Type B pancreatic cell (in vitro differentiated cells): Measurements from ENCODE around the gene TIAM1. TPM values are rescaled to one million over a fixed set of nuclear protein-coding genes. Genes with fewer than 3 reads are reported as not detected.

Experiments
- DNase-seq: peaks from one replicate; pipeline ENCODE4 v3.0.0; 2021; ENCODE audit warnings: mixed read lengths; ENCODE audit not compliant: unreplicated experiment; ENCODE audit errors: extremely low spot score
- H3K27ac Mint-ChIP-seq: 2 replicates; pipeline ENCODE4 v1.8.0; 2021; ENCODE audit warnings: mild to moderate bottlenecking, mixed read lengths
- H3K27me3 Mint-ChIP-seq: 2 replicates; pipeline ENCODE4 v1.8.0; 2021; ENCODE audit warnings: mixed read lengths
- H3K36me3 Mint-ChIP-seq: 2 replicates; pipeline ENCODE4 v1.8.0; 2021; ENCODE audit warnings: mixed read lengths
- H3K4me1 Mint-ChIP-seq: one replicate; pipeline ENCODE4 v1.8.0; 2021; ENCODE audit warnings: mixed read lengths; ENCODE audit not compliant: unreplicated experiment
- H3K4me3 Mint-ChIP-seq: 2 replicates; pipeline ENCODE4 v1.8.0; 2021; ENCODE audit warnings: mild to moderate bottlenecking, mixed read lengths
- H3K9me3 Mint-ChIP-seq: 2 replicates; pipeline ENCODE4 v1.8.0; 2021; ENCODE audit warnings: mixed read lengths
- total RNA-seq: library from RNA; stranded (reverse); gene quantifications from 2 replicates; pipeline ENCODE4 v1.2.1, GENCODE V29; 2021; ENCODE audit warnings: low replicate concordance
- TF ChIP-seq, protein P1 (sequence below): fragments of 200-600 bp; sonication (generic); conservative IDR thresholded peaks from 2 replicates; pipeline ENCODE4 v1.5.0; 2021; ENCODE audit warnings: antibody characterized with exemption, mild to moderate bottlenecking

Gene TIAM1
- total RNA-seq, 1 donor from 2014 or later, result 49.3 TPM

DNA sequence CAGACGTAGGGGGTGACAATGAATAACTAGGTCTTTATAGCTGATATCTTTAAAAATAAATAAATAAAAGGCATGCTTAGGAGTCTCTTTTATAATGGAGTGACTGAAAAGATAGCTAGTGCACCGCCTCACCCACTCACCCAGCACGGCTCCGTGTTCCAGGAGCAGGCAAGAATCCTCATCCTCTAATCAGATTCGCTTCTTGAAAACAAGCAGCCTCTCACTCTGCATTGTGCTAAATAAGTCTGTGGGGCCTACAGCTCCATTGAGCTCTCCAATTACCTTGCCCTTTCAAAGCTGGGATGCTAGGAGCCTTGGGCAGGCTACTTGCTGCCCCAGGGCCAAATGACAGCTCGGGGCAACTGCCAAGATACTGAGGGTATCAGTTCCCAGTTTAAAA lies 91.5 kb downstream of the TIAM1 start:
- H3K27me3 Mint-ChIP-seq, result no peaks in the 10 kb centered on the region
- DNase-seq, result no peak
- no peaks in the 10 kb centered on the region for H3K9me3 Mint-ChIP-seq
- H3K4me1 Mint-ChIP-seq, result peaks cover 4% of the 10 kb centered on the region
- TF ChIP-seq, protein P1, sequence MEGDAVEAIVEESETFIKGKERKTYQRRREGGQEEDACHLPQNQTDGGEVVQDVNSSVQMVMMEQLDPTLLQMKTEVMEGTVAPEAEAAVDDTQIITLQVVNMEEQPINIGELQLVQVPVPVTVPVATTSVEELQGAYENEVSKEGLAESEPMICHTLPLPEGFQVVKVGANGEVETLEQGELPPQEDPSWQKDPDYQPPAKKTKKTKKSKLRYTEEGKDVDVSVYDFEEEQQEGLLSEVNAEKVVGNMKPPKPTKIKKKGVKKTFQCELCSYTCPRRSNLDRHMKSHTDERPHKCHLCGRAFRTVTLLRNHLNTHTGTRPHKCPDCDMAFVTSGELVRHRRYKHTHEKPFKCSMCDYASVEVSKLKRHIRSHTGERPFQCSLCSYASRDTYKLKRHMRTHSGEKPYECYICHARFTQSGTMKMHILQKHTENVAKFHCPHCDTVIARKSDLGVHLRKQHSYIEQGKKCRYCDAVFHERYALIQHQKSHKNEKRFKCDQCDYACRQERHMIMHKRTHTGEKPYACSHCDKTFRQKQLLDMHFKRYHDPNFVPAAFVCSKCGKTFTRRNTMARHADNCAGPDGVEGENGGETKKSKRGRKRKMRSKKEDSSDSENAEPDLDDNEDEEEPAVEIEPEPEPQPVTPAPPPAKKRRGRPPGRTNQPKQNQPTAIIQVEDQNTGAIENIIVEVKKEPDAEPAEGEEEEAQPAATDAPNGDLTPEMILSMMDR, result no peak
- peaks cover 16% of the 10 kb centered on the region for H3K36me3 Mint-ChIP-seq
- H3K27ac Mint-ChIP-seq, result no peak overlapping the region
- H3K4me3 Mint-ChIP-seq, result no peak overlapping the region

DNA sequence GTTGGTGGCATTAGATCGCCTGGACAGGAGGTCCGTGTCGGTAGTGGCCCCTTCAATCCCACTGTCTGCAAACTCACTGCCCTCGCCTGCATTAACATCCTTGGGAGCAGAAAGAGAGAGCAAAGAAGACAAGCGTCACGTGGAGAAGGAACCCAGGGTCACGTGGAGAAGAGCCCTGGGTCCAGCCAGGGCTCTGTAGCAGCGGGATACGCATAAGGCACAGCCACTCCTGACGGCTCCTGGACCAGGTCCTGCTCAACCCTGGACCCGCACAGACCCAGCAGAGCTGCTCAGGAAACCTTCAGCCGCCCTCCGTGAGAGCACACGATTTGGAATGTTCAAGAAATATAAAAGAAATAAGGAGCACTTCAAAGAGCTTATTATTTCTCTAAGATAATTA lies 92.0 kb downstream of the TIAM1 start:
- Mint-ChIP-seq H3K9me3 (no peaks in the 10 kb centered on the region), H3K36me3 (peaks cover 16% of the 10 kb centered on the region), H3K4me1 (peaks cover 4% of the 10 kb centered on the region), H3K27ac (no peak overlapping the region), H3K4me3 (no peak overlapping the region), H3K27me3 (no peaks in the 10 kb centered on the region)
- TF ChIP-seq, protein P1, result no peak
- DNase-seq, result no peak

DNA sequence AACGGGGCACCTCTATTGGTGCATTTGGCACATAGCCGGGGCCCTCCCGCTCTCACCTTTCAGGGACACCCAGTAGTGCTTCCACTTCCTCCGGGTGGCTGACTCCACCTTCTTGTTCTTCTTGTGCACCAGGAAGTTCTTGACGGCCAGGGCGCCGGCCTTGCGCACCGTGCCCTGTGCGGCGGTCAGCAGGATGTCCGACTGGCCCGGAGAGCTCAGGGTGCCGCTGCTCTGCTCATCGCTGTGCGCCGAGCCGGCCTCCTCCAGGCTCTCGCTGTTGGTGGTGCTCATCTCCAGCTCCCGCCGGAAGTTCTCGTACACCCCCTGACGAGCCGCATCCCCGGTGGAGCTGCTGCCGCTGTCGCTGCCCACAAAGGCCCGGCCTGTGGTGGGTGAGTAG lies 92.4 kb downstream of the TIAM1 start:
- DNase-seq, result no peak
- peaks cover 4% of the 10 kb centered on the region for H3K4me1 Mint-ChIP-seq
- H3K9me3 Mint-ChIP-seq, result no peaks in the 10 kb centered on the region
- H3K27me3 Mint-ChIP-seq, result no peaks in the 10 kb centered on the region
- H3K36me3 Mint-ChIP-seq, result peaks cover 18% of the 10 kb centered on the region
- TF ChIP-seq, protein P1, result no peak
- H3K4me3 Mint-ChIP-seq, result no peak overlapping the region
- no peak overlapping the region for H3K27ac Mint-ChIP-seq

DNA sequence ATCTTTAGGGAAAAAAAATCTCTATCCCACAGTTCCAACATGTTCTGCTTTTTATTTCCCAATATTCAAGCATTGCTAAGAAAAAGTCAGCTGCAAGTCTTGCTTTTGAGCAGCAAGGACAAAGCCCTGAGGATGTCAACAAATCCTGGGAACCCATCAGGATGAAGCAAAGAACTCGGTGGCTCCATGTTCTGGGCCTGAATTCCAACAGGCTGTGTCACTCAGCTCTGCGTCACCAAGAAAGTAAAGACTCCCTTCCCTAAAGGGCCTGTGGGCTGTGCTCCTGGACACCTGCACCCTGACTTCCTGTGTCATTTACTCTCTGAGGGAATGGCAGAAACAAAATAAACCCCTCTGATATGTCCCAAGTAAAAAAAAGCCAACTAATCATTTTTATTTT lies 95.5 kb downstream of the TIAM1 start:
- no peak for DNase-seq
- H3K36me3 Mint-ChIP-seq, result peaks cover 46% of the 10 kb centered on the region
- H3K9me3 Mint-ChIP-seq, result no peaks in the 10 kb centered on the region
- H3K27ac Mint-ChIP-seq, result no peak overlapping the region
- peaks cover 4% of the 10 kb centered on the region for H3K4me1 Mint-ChIP-seq
- no peaks in the 10 kb centered on the region for H3K27me3 Mint-ChIP-seq
- H3K4me3 Mint-ChIP-seq, result no peak overlapping the region
- TF ChIP-seq, protein P1, result no peak

GRCh38 chr21:31243611-31244010 lies 100.5 kb downstream of the TIAM1 start:
- no peaks in the 10 kb centered on the region for H3K4me1 Mint-ChIP-seq
- no peaks in the 10 kb centered on the region for H3K27me3 Mint-ChIP-seq
- TF ChIP-seq, protein P1, result no peak
- no peak overlapping the region for H3K4me3 Mint-ChIP-seq
- no peak overlapping the region for H3K27ac Mint-ChIP-seq
- no peak for DNase-seq
- peaks cover 67% of the 10 kb centered on the region for H3K36me3 Mint-ChIP-seq
- H3K9me3 Mint-ChIP-seq, result peaks cover 14% of the 10 kb centered on the region

- H3K4me1 Mint-ChIP-seq, result no peaks in the 10 kb centered on the region
Observed at GRCh38 chr21:31236528-31236927, 107.5 kb downstream of the TIAM1 start.

More at GRCh38 chr21:31236528-31236927, 107.5 kb downstream of the TIAM1 start:
- no peak for DNase-seq
- H3K36me3 Mint-ChIP-seq, result peaks cover 49% of the 10 kb centered on the region
- peaks cover 15% of the 10 kb centered on the region for H3K9me3 Mint-ChIP-seq
- no peak overlapping the region for H3K27ac Mint-ChIP-seq
- TF ChIP-seq, protein P1, result no peak
- H3K27me3 Mint-ChIP-seq, result no peaks in the 10 kb centered on the region
- no peak overlapping the region for H3K4me3 Mint-ChIP-seq
